Psoas muscle (tissue), 8 donors: ENCODE measurements around the gene SH3BP2. TPM values are rescaled to one million over a fixed set of nuclear protein-coding genes. Genes with fewer than 3 reads are reported as not detected.

ENCODE experiments used
- ATAC-seq, 4 donors: fragments of 200-7000 bp; cut with Tn5 transposase; one replicate each; pipeline ENCODE4 v1.9.1; 2020; ENCODE audit warnings: moderate library complexity in 3 of 4, mild to moderate bottlenecking in 2 of 4
- DNase-seq, 2 donors: peaks; one replicate each; pipeline ENCODE4 v3.0.0-alpha.2; 2020
- H3K27ac ChIP-seq: fragments of 200-600 bp; one replicate; pipeline ENCODE4 v1.8.0; 2022
- H3K27me3 ChIP-seq, 3 donors: fragments of 200-600 bp in 1 of 3; one replicate each; pipeline versions ENCODE4 v1.6.1 to v1.8.0; 2013 to 2022; ENCODE audit warnings: low read length in 2 of 3, mild to moderate bottlenecking in 2 of 3, moderate library complexity in 1 of 3; ENCODE audit not compliant: insufficient read depth in 3 of 3
- H3K36me3 ChIP-seq, 2 donors: fragments of 200-600 bp in 1 of 2; one replicate each; pipeline versions ENCODE4 v1.6.1 to v1.8.0; 2013 to 2022; ENCODE audit warnings: low read depth in 1 of 2, mild to moderate bottlenecking in 1 of 2, moderate library complexity in 1 of 2; ENCODE audit not compliant: insufficient read depth in 1 of 2
- H3K4me1 ChIP-seq: fragments of 200-600 bp; one replicate; pipeline ENCODE4 v1.8.0; 2022
- H3K4me3 ChIP-seq: fragments of 200-600 bp; one replicate; pipeline ENCODE4 v1.8.0; 2022; ENCODE audit warnings: mild to moderate bottlenecking
- H3K9me3 ChIP-seq: fragments of 200-600 bp; one replicate; pipeline ENCODE4 v1.8.0; 2022
- CTCF ChIP-seq: fragments of 200-600 bp; IDR thresholded peaks from one replicate; pipeline ENCODE4 v1.8.0; 2022; ENCODE audit warnings: antibody characterized with exemption
- WGBS, 3 donors: extraction: QIAGEN DNeasy Blood & Tissue Kit; methylation state at CpG; one replicate each; pipeline versions ENCODE4 v1.1.6 to v1.1.7; 2013; 5-methylcytosine and 5-hydroxymethylcytosine counted together
- intact Hi-C, 2 donors: fragments of 100-400 bp; cut with DNase I; formaldehyde crosslinking; loops; one replicate each; pipeline versions ENCODE4 v1.11.0 to v1.14.2; 2022
- polyA plus RNA-seq, 3 donors: library from polyadenylated mRNA; stranded (reverse); fragments of 200-250 nt; gene quantifications; one replicate each; pipeline ENCODE4 v1.2.3, GENCODE V29; 2013
- total RNA-seq, 4 donors: library from RNA; stranded (reverse); fragmentation: NEBNext Ultra II Directional in 2 of 4; extraction: Animal tissue kit (Norgen Biotek cat#: 25700) in 2 of 4; gene quantifications; one replicate each; pipeline versions ENCODE4 v1.2.1 to v1.2.4, GENCODE V29; 2021 to 2023
- donor health status: healthy with polysubstance abuse.
- donor health status: DM: no; HTN: no; CAD: no; lungs with moderate emphysema.
- donor health status: Bipolar disorder and iron deficiency.
- donor health status: healthy.
- donor health status: DM: yes; HTN: yes; CAD: no.
- donor health status: DM: no; HTN: no; CAD: no.
- donor health status: DM: no; HTN: no; CAD: no.
- donor health status: DM: yes; HTN: yes; CAD: no.

Gene SH3BP2
- total and polyA plus RNA-seq, 7 donors, result 7.1 to 18.1 (median 13.1) TPM

- Histone ChIP-seq H3K4me1 (peaks cover 19% of the 10 kb centered on the region), H3K36me3 (peaks cover 0 to 2% of the 10 kb centered on the region in 2 donors), H3K4me3 (peak overlapping the region; percentile 91), H3K27ac (peak overlapping the region; percentile 92), H3K27me3 (no peaks in the 10 kb centered on the region), H3K9me3 (no peaks in the 10 kb centered on the region)
- DNase-seq (peak in 1 of 2 donors; percentile 57), ATAC-seq (peak in 1 of 4 donors; percentile 2)
- intact Hi-C loops, result no loop called here
- 53 to 62% (median 57%) methylated on average over 23 of the region's 23 CpGs for WGBS, 3 donors
- TF ChIP-seq CTCF, result no peak
Measured at GRCh38 chr4:2754848-2755819, 37.8 kb upstream of the SH3BP2 start.

- intact Hi-C loops, result no loop called here
- TF ChIP-seq CTCF, result peak; percentile 41
- H3K27ac ChIP-seq, result peak within 1 kb of the TSS; percentile 92
- peak within 1 kb of the TSS; percentile 91 for H3K4me3 ChIP-seq
- H3K9me3 ChIP-seq, result no peaks in the 10 kb centered on the region
- DNase-seq (peak; percentile 90 to 94), ATAC-seq (peak; percentile 82 to 87 (median 84))
- 1% methylated on average over 32 to 91 of the region's 96 CpGs for WGBS, 3 donors
- H3K36me3 ChIP-seq, result peaks cover 0 to 2% of the 10 kb centered on the region in 2 donors
- H3K4me1 ChIP-seq, result peaks cover 13% of the 10 kb centered on the region
- no peaks in the 10 kb centered on the region for H3K27me3 ChIP-seq
Measured at GRCh38 chr4:2755821-2756690, 36.8 kb upstream of the SH3BP2 start, which contains the start of gene TNIP2. Gene TNIP2 (minus strand): TSS chr4:2756336. CDS start chr4:2756289, 47 bp downstream.

GRCh38 chr4:2756691-2757350 is 36.1 kb upstream of the SH3BP2 start:
- peaks cover 8% of the 10 kb centered on the region for H3K4me1 ChIP-seq
- peak overlapping the region; percentile 71 for H3K27ac ChIP-seq
- TF ChIP-seq CTCF, result no peak
- peaks cover 0 to 2% of the 10 kb centered on the region in 2 donors for H3K36me3 ChIP-seq
- intact Hi-C loops, result no loop called here
- ATAC-seq (peak in 1 of 4 donors; percentile 4), DNase-seq (peak in 1 of 2 donors; percentile 25)
- H3K4me3 ChIP-seq, result peak overlapping the region; percentile 91
- no peaks in the 10 kb centered on the region for H3K27me3 ChIP-seq
- H3K9me3 ChIP-seq, result no peaks in the 10 kb centered on the region
- 64 to 67% (median 67%) methylated on average over 25 of the region's 25 CpGs for WGBS, 3 donors

GRCh38 chr4:2757426-2757825 is 35.5 kb upstream of the SH3BP2 start:
- peak in 1 of 2 donors; percentile 23 for DNase-seq
- intact Hi-C loops, result no loop called here
- no peaks in the 10 kb centered on the region for H3K27me3 ChIP-seq

More at GRCh38 chr4:2757426-2757825, 35.5 kb upstream of the SH3BP2 start:
- Histone ChIP-seq H3K36me3 (peaks cover 0 to 2% of the 10 kb centered on the region in 2 donors), H3K4me1 (peaks cover 8% of the 10 kb centered on the region), H3K4me3 (no peak overlapping the region), H3K9me3 (no peaks in the 10 kb centered on the region), H3K27ac (peak overlapping the region; percentile 23)
- ATAC-seq, result no peak
- no peak for TF ChIP-seq CTCF
- WGBS, 3 donors, result 87 to 90% (median 89%) methylated on average over 3 of the region's 3 CpGs
